Measurements from ENCODE around the gene ACTMAP. TPM values are rescaled to one million over a fixed set of nuclear protein-coding genes. Genes with fewer than 3 reads are reported as not detected.

ACTMAP gene
- total and polyA plus RNA-seq, 4 donors: 5.3 to 27.7 (median 15.3) TPM

GRCh38 chr19:40704491-40705361 is 45.6 kb downstream of the ACTMAP start:
- H3K4me1 ChIP-seq (ENCODE audit: control insufficient read depth in 5 of 5, insufficient read depth in 5 of 5, low read length in 5 of 5): peaks cover 0 to 2% (median 0%) of the 10 kb centered on the region in 5 donors
- no peak for TF ChIP-seq CTCF (IDR thresholded peaks at IDR 0.05; ENCODE audit: control extremely low read depth, extremely low read depth)
- H3K9me3 ChIP-seq (ENCODE audit: control insufficient read depth in 4 of 4, insufficient read depth in 3 of 4, low read length in 3 of 4): no peaks in the 10 kb centered on the region
- H3K36me3 ChIP-seq (ENCODE audit: control insufficient read depth in 4 of 4, insufficient read depth in 4 of 4, low read length in 4 of 4): peaks cover 14 to 50% (median 28%) of the 10 kb centered on the region in 4 donors
- no peak overlapping the region for H3K27ac ChIP-seq (ENCODE audit: low read depth in 1 of 2, low read length in 1 of 2)
- DNase-seq (no peak), ATAC-seq (ENCODE audit: insufficient read depth, low FRiP score) (no peak)
- H3K4me3 ChIP-seq: no peak overlapping the region
- no peak overlapping the region for H3K9ac ChIP-seq (ENCODE audit: insufficient read depth in 1 of 2, low read length in 2 of 2)
- no peaks in the 10 kb centered on the region for H3K27me3 ChIP-seq (ENCODE audit: control insufficient read depth in 3 of 3, insufficient read depth in 3 of 3, low read length in 2 of 3)
- WGBS, 2 donors: 95 to 96% methylated on average over 18 of the region's 18 CpGs

GRCh38 chr19:40703029-40703755 is 47.1 kb downstream of the ACTMAP start:
- no peak for DNase-seq
- 94 to 95% methylated on average over 23 to 24 of the region's 24 CpGs for WGBS, 2 donors
- TF ChIP-seq CTCF (IDR thresholded peaks at IDR 0.05; ENCODE audit: control extremely low read depth, extremely low read depth): no peak
- H3K9ac ChIP-seq (ENCODE audit: insufficient read depth in 1 of 2, low read length in 2 of 2): no peak overlapping the region
- no peaks in the 10 kb centered on the region for H3K27me3 ChIP-seq (ENCODE audit: control insufficient read depth in 3 of 3, insufficient read depth in 3 of 3, low read length in 2 of 3)
- peaks cover 0 to 2% (median 0%) of the 10 kb centered on the region in 5 donors for H3K4me1 ChIP-seq (ENCODE audit: control insufficient read depth in 5 of 5, insufficient read depth in 5 of 5, low read length in 5 of 5)
- no peak overlapping the region for H3K4me3 ChIP-seq
- no peak for ATAC-seq (ENCODE audit: insufficient read depth, low FRiP score)
- peaks cover 5 to 55% (median 22%) of the 10 kb centered on the region in 4 donors for H3K36me3 ChIP-seq (ENCODE audit: control insufficient read depth in 4 of 4, insufficient read depth in 4 of 4, low read length in 4 of 4)
- H3K9me3 ChIP-seq (ENCODE audit: control insufficient read depth in 4 of 4, insufficient read depth in 3 of 4, low read length in 3 of 4): no peaks in the 10 kb centered on the region
- H3K27ac ChIP-seq (ENCODE audit: low read depth in 1 of 2, low read length in 1 of 2): no peak overlapping the region

GRCh38 chr19:40702337-40703012 is 47.8 kb downstream of the ACTMAP start:
- TF ChIP-seq CTCF (IDR thresholded peaks at IDR 0.05; ENCODE audit: control extremely low read depth, extremely low read depth): no peak
- DNase-seq: peak in 2 of 3 donors; percentile 35 to 57
- WGBS, 2 donors: 80 to 89% methylated on average over 18 of the region's 18 CpGs
- Histone ChIP-seq H3K4me3 (no peak overlapping the region), H3K36me3 (ENCODE audit: control insufficient read depth in 4 of 4, insufficient read depth in 4 of 4, low read length in 4 of 4) (peaks cover 5 to 53% (median 22%) of the 10 kb centered on the region in 4 donors), H3K27me3 (ENCODE audit: control insufficient read depth in 3 of 3, insufficient read depth in 3 of 3, low read length in 2 of 3) (no peaks in the 10 kb centered on the region), H3K27ac (ENCODE audit: low read depth in 1 of 2, low read length in 1 of 2) (no peak overlapping the region), H3K9ac (ENCODE audit: insufficient read depth in 1 of 2, low read length in 2 of 2) (no peak overlapping the region), H3K9me3 (ENCODE audit: control insufficient read depth in 4 of 4, insufficient read depth in 3 of 4, low read length in 3 of 4) (no peaks in the 10 kb centered on the region), H3K4me1 (ENCODE audit: control insufficient read depth in 5 of 5, insufficient read depth in 5 of 5, low read length in 5 of 5) (peaks cover 0 to 2% (median 0%) of the 10 kb centered on the region in 5 donors)
- no peak for ATAC-seq (ENCODE audit: insufficient read depth, low FRiP score)
